GM18873 (cell line): ENCODE results near the gene IL11.
A peak's percentile ranks its signal among the peaks of the same experiment; 100 is the strongest.
"Not testable (repeated sequence)": the region's sequence is repeated elsewhere in the genome, so short reads cannot be mapped to it uniquely, and the experiment has no call there.

Source experiments
- ATAC-seq: cut with Tn5 transposase; IDR thresholded peaks from one replicate; pipeline ENCODE4 v1.9.1; 2021; ENCODE audit warnings: mild to moderate bottlenecking, moderate library complexity, moderate number of reproducible peaks; ENCODE audit not compliant: unreplicated experiment, low FRiP score

IL11 gene

DNA sequence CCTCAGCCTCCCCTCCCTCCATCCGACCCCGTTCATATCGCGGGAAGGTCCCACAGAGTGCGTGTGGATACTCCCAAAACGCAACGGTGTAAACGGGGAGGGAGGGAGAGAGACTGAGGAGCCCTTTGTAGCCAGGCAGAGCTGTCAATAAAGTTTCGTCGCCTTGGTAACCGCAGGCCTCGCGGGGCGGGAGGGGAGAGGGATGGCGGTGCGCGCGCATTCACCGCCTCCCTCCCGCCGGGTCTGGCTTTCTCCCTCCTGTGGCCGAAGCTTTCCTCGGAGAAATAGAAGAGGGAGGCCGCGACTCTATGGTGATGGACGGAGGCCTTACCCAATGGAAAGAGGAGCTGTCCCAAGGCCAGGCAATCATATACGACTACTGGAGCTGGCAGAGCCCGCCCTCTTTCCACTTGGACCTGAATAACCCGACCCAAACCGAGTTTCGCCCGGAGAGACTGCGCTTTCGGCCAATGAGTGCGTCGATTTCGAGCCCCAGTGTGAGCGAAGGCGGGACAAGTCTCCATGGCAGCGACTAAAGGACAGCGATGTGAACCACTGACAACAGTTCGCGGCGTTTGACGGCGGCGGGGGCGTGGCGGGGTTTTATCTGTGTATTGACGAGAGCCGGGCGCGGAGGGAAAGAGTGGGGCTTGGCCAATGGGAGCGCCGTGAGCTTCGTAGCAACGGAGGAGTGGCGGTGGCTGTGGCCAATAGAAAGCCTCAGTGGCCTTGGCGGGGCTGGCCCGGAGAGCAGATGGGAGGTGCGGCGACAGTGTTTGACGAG lies 31.0 kb downstream of the IL11 start, which contains the start of gene KMT5C:
Gene KMT5C (plus strand): TSS at position 772 of the 784 bp plus-strand sequence. CDS start 2,061 bp downstream, outside the sequence.
- ATAC-seq, result peak; percentile 91

- ATAC-seq, result no peak
Observed at GRCh38 chr19:55336101-55336500, 34.2 kb downstream of the IL11 start.

DNA sequence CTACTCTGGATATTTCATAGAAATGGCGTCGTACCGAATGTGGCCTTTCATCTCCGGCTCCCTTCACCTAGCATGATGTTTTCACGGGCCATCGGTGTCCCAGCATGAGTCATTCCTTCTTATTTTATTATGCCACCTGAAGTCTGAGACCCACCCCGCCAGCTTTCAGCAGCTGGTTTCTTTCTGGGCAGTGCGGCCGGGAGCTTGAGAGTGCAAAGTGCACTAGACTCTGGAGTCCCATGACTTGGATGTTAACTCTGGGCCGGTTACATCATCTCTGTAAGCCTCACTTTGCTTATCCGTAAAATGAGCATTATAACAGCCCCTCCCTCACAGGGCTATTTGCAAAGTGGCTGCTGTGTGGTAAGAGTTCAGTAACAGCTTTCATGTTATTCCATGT lies 36.4 kb downstream of the IL11 start:
- no peak for ATAC-seq

DNA sequence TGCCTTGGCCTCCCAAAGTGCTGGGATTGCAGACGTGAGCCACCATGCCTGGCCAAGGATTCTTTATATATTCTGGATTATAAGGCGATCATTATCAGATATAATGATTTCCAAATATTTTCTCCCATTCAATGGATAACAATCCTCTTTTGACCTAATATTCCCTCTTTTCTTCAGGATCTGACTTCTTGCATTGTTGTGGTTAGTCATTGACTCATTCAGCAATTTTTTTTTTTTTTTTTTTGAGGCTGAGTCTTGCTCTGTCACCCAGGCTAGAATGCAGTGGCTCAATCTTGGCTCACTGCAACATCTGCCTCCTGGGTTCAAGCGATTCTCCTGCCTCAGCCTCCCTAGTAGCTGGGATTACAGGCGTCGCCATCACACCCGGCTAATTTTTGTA lies 40.5 kb downstream of the IL11 start:
- not testable (repeated sequence) for ATAC-seq

DNA sequence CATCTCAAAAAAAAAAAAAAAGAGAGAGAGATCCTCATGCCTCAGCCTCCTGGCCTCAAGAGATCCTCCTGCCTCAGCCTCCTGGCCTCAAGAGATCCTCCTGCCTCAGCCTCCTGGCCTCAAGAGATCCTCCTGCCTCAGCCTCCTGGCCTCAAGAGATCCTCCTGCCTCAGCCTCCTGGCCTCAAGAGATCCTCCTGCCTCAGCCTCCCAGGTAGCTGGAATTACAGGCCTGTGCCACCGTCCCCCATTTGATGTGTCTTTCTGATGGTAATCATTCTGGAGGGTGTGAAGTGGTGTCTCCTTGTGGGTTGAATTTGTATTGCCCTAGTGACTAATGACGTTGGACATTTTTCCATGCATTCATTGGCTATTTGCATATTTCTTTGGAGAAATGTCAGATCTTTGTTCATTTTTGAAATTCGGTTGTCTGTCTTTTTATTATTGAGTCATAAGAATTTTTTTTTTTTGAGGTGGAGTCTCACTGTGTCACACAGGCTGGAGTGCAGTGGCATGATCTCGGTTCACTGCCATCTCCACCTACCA lies 41.4 kb downstream of the IL11 start:
- not testable (repeated sequence) for ATAC-seq

DNA sequence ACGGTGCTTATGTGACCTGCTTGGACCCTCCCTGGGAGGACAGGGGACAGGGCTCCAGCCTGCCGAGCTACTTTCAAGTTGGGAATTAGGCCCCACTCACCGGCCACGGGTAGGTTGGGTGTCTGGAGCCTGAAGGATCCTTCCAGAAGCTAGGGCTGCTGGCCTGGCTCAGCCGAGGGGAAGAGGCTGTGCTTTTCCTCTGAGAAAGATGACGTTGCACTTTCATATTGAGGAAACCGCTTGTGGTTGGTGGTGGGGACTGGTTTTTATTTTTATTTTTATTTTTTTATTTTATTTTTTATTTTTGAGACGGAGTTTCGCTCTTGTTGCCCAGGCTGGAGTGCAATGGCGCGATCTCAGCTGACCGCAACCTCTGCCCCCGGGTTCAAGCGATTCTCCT lies 45.1 kb downstream of the IL11 start, which contains the start of gene TMEM150B:
Gene TMEM150B (minus strand): TSS at position 170 of the 400 bp plus-strand sequence. CDS start 4,305 bp downstream, outside the sequence.
- no peak for ATAC-seq

- ATAC-seq, result no peak
Observed at GRCh38 chr19:55324662-55325061, 45.6 kb downstream of the IL11 start.

DNA sequence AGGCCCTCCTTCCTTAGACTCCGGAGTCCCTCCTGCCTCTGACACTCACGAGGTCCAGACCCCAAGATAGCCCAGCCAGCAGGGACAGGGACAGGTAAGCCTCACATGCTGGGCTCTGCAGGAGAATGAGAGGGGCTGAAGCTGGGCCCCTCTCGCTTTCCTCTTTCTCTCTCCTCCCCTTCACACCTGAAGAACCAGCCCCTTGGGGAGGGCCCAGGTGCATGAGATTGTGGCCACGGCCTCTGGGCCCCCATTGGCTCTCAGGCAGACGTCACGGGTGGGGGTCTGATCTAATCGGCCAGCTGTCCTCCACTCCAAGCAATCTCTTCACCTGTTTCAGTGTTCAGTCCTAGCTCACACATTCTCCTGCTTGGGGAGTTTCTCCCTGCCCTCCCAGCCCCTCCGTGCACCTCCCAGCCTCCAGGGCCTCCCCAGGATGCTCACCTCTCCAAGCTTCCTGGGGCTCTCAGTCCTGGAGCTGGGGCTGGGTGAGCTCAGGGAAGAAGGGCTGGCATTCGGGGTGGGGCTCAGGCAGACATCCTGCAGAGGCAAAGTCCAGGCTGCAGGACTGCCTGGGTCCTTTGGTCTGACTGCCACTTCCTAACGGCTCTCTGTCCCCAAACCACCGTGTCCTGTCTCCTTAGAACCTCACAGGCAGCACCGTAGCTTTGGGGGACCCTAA lies 47.9 kb downstream of the IL11 start:
- ATAC-seq, result no peak

DNA sequence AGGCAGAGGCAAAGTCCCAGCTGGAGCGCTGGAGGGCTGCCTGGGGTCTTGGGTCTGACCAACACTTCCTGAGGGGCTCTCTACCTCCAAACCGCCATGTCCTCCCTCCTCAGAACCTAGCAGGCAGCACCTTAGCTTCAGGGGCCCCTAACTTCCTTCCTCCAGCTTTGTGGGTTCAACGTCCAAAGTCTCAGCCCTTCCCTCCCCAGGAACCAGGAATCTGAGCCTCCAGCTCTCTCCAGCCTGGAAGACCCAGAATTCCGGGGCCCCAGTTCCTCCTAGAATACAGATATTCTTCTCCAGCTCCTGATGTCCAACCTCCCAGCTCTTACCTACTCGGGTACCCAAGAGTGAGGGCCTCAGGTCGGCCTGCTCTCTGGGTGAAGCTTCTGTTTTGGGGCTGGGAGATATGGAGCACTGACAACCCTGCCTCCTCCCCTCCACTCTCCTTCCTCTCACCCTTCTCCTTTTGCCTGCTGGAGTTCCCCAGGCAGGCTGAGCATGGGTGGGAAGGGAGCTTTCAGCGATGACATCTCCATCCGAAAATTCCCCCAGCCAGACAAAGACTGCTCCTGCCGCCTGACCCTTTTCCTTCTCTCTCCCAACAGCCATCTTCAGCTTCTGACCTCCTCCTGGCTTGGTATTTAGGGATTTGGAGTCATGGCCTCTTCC lies 48.7 kb downstream of the IL11 start:
- no peak for ATAC-seq

- no peak for ATAC-seq
Observed at GRCh38 chr19:55320844-55321419, 49.3 kb downstream of the IL11 start.

DNA sequence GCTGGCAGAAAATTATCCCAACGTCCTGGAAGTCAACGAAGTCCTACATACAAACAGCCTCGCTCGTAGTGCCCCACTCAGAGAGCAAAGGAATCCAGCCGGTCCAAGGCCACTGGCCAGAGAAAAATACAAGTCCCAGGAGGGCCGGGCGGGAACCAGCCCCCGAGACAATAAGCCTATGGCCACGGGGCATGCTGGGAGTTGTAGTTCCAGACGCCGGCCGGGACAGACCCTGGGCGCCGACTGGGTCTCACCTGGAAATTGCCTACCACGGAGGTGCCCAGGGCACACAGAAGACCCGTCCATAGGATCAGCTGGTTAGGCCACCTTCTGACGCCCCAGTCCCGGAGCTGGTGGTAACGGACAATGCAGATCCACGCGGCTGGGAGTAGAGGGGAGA lies 50.5 kb downstream of the IL11 start:
- no peak for ATAC-seq

GRCh38 chr19:55316646-55317045 lies 53.6 kb downstream of the IL11 start:
- ATAC-seq, result no peak

DNA sequence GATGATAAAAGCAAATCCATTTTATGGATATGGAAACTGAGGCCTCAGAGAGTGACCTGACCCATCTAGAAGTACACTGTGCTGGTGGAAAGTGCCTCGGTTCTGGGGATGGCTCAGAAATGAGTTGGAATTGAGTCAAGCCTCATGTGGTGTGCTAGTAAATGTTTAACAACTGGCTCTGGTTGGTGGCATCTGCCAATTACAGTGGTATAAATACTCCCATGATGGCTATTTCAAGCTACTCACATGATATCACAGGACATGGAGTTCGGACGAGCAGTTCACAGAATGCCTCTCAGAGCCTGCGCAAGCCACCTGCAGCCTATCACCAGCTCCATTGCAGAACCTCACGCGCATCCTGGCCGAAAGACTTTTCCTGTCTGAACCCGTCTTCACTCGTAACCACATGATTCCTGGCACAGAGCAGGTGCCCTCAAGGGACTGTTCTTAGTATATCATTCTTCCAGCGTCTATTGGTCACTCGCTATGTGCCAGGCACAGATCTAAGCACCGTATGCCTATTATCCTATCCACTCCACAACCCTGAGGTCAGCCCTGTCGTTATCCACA lies 54.2 kb downstream of the IL11 start:
- ATAC-seq, result no peak

- ATAC-seq, result no peak
Observed at GRCh38 chr19:55314396-55314795, 55.9 kb downstream of the IL11 start.
